Heart left ventricle (tissue), 16 donors: ENCODE results near the gene ADPRHL1. TPM values are rescaled to one million over a fixed set of nuclear protein-coding genes. Genes with fewer than 3 reads are reported as not detected.
"Not testable (repeated sequence)": the region's sequence is repeated elsewhere in the genome, so short reads cannot be mapped to it uniquely, and the experiment has no call there.

ENCODE experiments used
- ATAC-seq, 4 donors: fragments of 200-7000 bp; cut with Tn5 transposase; one replicate each; pipeline ENCODE4 v1.9.1; 2020 to 2022; ENCODE audit warnings: moderate library complexity in 4 of 4, mild to moderate bottlenecking in 3 of 4, moderate number of reproducible peaks in 1 of 4
- DNase-seq, 5 donors: peaks; one replicate each; pipeline ENCODE4 v3.0.0-alpha.2; 2020
- H3K27ac ChIP-seq, 12 donors: fragments of 200-600 bp; sonication (generic) in 4 of 12; one replicate each; pipeline versions ENCODE4 v1.5.0 to v1.8.0; 2016 to 2022; ENCODE audit warnings: mild to moderate bottlenecking in 2 of 12
- H3K27me3 ChIP-seq, 9 donors: fragments of 200-600 bp; sonication (generic) in 2 of 9; one replicate each; pipeline versions ENCODE4 v1.5.1 to v1.8.0; 2016 to 2022; ENCODE audit warnings: mild to moderate bottlenecking in 3 of 9
- H3K36me3 ChIP-seq, 9 donors: fragments of 200-600 bp; sonication (generic) in 2 of 9; one replicate each; pipeline versions ENCODE4 v1.5.0 to v1.8.0; 2018 to 2022; ENCODE audit warnings: mild to moderate bottlenecking in 2 of 9
- H3K4me1 ChIP-seq, 12 donors: fragments of 200-600 bp; sonication (generic) in 4 of 12; one replicate each; pipeline versions ENCODE4 v1.5.0 to v1.8.0; 2016 to 2022; ENCODE audit warnings: mild to moderate bottlenecking in 3 of 12
- H3K4me3 ChIP-seq, 12 donors: fragments of 200-600 bp; sonication (generic) in 4 of 12; one replicate each; pipeline versions ENCODE4 v1.5.0 to v1.8.0; 2017 to 2022; ENCODE audit warnings: mild to moderate bottlenecking in 9 of 12, moderate library complexity in 4 of 12
- H3K9me3 ChIP-seq, 12 donors: fragments of 200-600 bp; sonication (generic) in 4 of 12; one replicate each; pipeline versions ENCODE4 v1.5.0 to v1.8.0; 2016 to 2022; ENCODE audit warnings: mild to moderate bottlenecking in 1 of 12
- CTCF ChIP-seq, 12 donors: fragments of 200-600 bp; sonication (generic) in 4 of 12; IDR thresholded peaks; one replicate each; pipeline versions ENCODE4 v1.5.0 to v1.8.0; 2018 to 2022; ENCODE audit warnings: antibody characterized with exemption in 12 of 12, mild to moderate bottlenecking in 5 of 12
- POLR2A ChIP-seq, 2 donors: fragments of 450-650 bp; IDR thresholded peaks; one replicate each; pipeline ENCODE4 v1.6.1; 2017; ENCODE audit warnings: antibody characterized with exemption in 2 of 2, mild to moderate bottlenecking in 2 of 2, moderate library complexity in 2 of 2
- WGBS, 4 donors: extraction: QIAGEN DNeasy Blood & Tissue Kit in 2 of 4; methylation state at CpG; one replicate each; pipeline versions ENCODE4 v1.1.5 to v1.1.7; 2013 to 2018; 5-methylcytosine and 5-hydroxymethylcytosine counted together
- intact Hi-C, 10 donors: fragments of 100-400 bp; cut with DNase I; formaldehyde crosslinking; loops; one replicate each; pipeline versions ENCODE4 v1.11.1 to v1.14.2; 2022
- polyA plus RNA-seq, 2 donors: library from polyadenylated mRNA; stranded (reverse); fragments of 200-250 nt; gene quantifications; one replicate each; pipeline ENCODE4 v1.2.3, GENCODE V29; 2013
- total RNA-seq, 9 donors: library from RNA; depleted of rRNA in 2 of 9; stranded (reverse); fragments of >200 nt in 2 of 9; fragmentation: NEBNext Ultra II Directional in 3 of 9; extraction: Animal tissue kit (Norgen Biotek cat#: 25700) in 3 of 9; gene quantifications; one replicate each; pipeline versions ENCODE4 v1.1.0 to v1.2.4, GENCODE V29; 2016 to 2023
- donor health status: ischemic (EF 13 %, LVEDD 7.1; RV severe dilation, severe dysfunction).
- donor health status: healthy with polysubstance abuse.
- donor health status: DM: no; HTN: yes; CAD: no.
- donor health status: DM: no; HTN: no; CAD: no.
- donor health status: ischemic (EF 25% LVEDD 6.9; RV normal size, moderate dysfunction).
- donor health status: ischemic (EF 25% LVEDD 5.7; RV mildly dilated, moderate dysfunction).
- donor health status: healthy.
- donor health status: DM: yes; HTN: yes; CAD: no.
- donor health status: ischemic (EF 35%, LVEDD 5.7; RV mildly dilated, moderate dysfunction).
- donor health status: nonischemic (EF 11% LVEDD 7.7; RV severe dilation, severe dysfunction).
- donor health status: DM: yes; HTN: yes; CAD: no.
- donor health status: PGD.
- donor health status: ischemic (EF 29% LVEDD 5.4; RV normal size, mild dysfunction).
- donor health status: nonischemic (EF 23%, LVEDD 6.1; RV moderate dilation, normal function).

Gene ADPRHL1
- total and polyA plus RNA-seq, 11 donors = 160 to 774 (median 521) TPM

DNA sequence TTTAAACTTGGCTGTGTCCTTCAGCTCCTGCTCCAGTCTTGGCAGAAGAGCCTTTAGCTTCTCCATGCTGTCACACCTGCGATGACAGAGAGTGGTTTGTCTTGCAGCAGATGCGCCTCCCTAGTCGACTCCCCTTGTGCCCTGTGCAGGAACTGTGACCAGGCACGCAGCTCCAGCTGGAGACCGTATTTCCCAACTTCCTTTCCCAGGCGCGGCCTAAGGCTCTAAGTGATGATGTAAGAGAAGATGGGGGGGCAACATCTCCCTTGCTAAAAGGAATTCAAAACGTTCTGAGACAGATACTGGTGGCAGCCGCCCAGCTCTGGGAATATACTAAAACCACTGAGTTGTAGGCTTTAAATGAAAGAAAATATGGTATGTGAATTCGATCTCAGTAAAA lies 20.9 kb upstream of the ADPRHL1 start:
- H3K27ac ChIP-seq = peak overlapping the region in 8 of 12 donors; percentile 1 to 80 (median 38)
- TF ChIP-seq POLR2A (IDR thresholded peaks at IDR 0.05) = no peak
- TF ChIP-seq CTCF (IDR thresholded peaks at IDR 0.05) = no peak
- DNase-seq (peak in 2 of 5 donors; percentile 59 to 61), ATAC-seq (peak; percentile 30 to 74 (median 64))
- H3K4me3 ChIP-seq = no peak overlapping the region
- 47 to 60% (median 56%) methylated on average over 10 of the region's 10 CpGs for WGBS, 4 donors
- intact Hi-C loops = no loop called here
- H3K9me3 ChIP-seq = no peaks in the 10 kb centered on the region
- peaks cover 0 to 15% (median 8%) of the 10 kb centered on the region in 12 donors for H3K4me1 ChIP-seq
- no peaks in the 10 kb centered on the region for H3K27me3 ChIP-seq
- peaks cover 0 to 80% (median 51%) of the 10 kb centered on the region in 9 donors for H3K36me3 ChIP-seq

- H3K4me3 ChIP-seq = peak overlapping the region in 8 of 12 donors; percentile 7 to 33 (median 23)
- 64 to 79% (median 69%) methylated on average over 26 to 28 of the region's 28 CpGs for WGBS, 4 donors
- H3K9me3 ChIP-seq = no peaks in the 10 kb centered on the region
- intact Hi-C loops = loop anchor here in 1 of 10 donors (1.0 kb wide), 1 partner anchor 18 kb away; the partner anchor contains the start of gene DCUN1D2
- DNase-seq (peak in 2 of 5 donors; percentile 56 to 65), ATAC-seq (peak; percentile 62 to 89 (median 70))
- H3K4me1 ChIP-seq = peaks cover 0 to 21% (median 8%) of the 10 kb centered on the region in 12 donors
- H3K27me3 ChIP-seq = no peaks in the 10 kb centered on the region
- no peak for TF ChIP-seq POLR2A (IDR thresholded peaks at IDR 0.05)
- TF ChIP-seq CTCF (IDR thresholded peaks at IDR 0.05) = peak in 4 of 12 donors; percentile 8 to 40 (median 16)
- H3K27ac ChIP-seq = peak overlapping the region; percentile 29 to 90 (median 73)
- peaks cover 0 to 77% (median 36%) of the 10 kb centered on the region in 9 donors for H3K36me3 ChIP-seq
These were observed 19.2 kb upstream of the ADPRHL1 start for GRCh38 chr13:113472355-113473025.

DNA sequence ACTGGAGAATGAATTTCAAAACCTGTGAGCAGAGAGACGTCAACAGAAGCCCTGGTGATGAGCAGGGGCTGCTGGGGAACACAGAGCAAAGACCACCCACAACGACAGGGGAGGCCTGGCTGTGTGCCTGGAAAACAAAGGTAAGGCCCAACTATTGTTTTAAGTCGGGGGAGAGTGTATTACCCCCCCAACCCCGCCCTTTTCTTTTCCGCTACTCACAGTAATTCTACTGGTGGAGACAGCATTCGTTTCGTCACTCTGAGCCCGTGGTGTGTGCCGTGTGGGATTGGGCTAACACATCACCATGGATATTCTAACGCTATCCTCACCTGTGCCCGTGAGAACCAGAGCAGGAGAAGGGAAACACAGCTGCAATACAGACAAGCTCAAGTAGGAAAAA lies 18.6 kb upstream of the ADPRHL1 start:
- ATAC-seq = peak in 3 of 4 donors; percentile 22 to 72 (median 48)
- H3K4me3 ChIP-seq = peak overlapping the region in 9 of 12 donors; percentile 4 to 33 (median 23)
- intact Hi-C loops = loop anchor here in 1 of 10 donors (1.0 kb wide), 1 partner anchor 18 kb away; the partner anchor contains the start of gene DCUN1D2
- 73 to 78% (median 74%) methylated on average over 11 of the region's 11 CpGs for WGBS, 4 donors
- DNase-seq = peak in 1 of 5 donors; percentile 60
- peak overlapping the region; percentile 34 to 90 (median 73) for H3K27ac ChIP-seq
- no peaks in the 10 kb centered on the region for H3K9me3 ChIP-seq
- H3K4me1 ChIP-seq = peaks cover 0 to 21% (median 8%) of the 10 kb centered on the region in 12 donors
- no peak for TF ChIP-seq POLR2A (IDR thresholded peaks at IDR 0.05)
- TF ChIP-seq CTCF (IDR thresholded peaks at IDR 0.05) = no peak
- H3K27me3 ChIP-seq = no peaks in the 10 kb centered on the region
- H3K36me3 ChIP-seq = peaks cover 0 to 77% (median 43%) of the 10 kb centered on the region in 9 donors

DNA sequence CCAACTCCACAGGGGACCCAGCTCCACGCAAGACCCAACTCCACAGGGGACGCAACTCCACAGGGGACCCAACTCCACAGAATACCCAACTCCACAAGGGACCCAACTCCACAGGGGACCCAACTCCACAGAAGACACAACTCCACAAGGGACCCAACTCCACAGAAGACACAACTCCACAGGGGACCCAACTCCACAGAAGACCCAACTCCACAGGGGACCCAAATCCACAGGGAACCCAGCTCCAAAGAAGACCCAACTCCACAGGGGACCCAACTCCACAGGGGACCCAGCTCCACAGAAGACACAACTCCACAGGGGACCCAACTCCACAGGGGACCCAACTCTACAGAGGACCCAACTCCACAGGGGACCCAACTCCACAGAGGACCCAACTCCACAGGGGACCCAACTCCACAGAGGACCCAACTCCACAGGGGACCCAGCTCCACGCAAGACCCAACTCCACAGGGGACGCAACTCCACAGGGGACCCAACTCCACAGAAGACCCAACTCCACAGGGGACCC lies 17.4 kb upstream of the ADPRHL1 start:
- WGBS, 4 donors = 94 to 100% (median 99%) methylated on average over 1 to 4 of the region's 4 CpGs
- intact Hi-C loops, H3K27ac ChIP-seq, H3K4me3 ChIP-seq, H3K27me3 ChIP-seq, ATAC-seq, DNase-seq, H3K9me3 ChIP-seq: not testable (repeated sequence)
- peaks cover 0 to 77% (median 41%) of the 10 kb centered on the region in 9 donors for H3K36me3 ChIP-seq
- H3K4me1 ChIP-seq = peaks cover 0 to 21% (median 8%) of the 10 kb centered on the region in 12 donors
